T-helper 22 cell (primary cell): ENCODE measurements around the gene SCRT2.
A peak's percentile ranks its signal among the peaks of the same experiment; 100 is the strongest.
"Not testable (repeated sequence)": the region's sequence is repeated elsewhere in the genome, so short reads cannot be mapped to it uniquely, and the experiment has no call there.

Experiments used
- DNase-seq: peaks from one replicate; pipeline ENCODE4 v3.0.0-alpha.2; 2020; ENCODE audit warnings: low read depth

Gene SCRT2

DNA sequence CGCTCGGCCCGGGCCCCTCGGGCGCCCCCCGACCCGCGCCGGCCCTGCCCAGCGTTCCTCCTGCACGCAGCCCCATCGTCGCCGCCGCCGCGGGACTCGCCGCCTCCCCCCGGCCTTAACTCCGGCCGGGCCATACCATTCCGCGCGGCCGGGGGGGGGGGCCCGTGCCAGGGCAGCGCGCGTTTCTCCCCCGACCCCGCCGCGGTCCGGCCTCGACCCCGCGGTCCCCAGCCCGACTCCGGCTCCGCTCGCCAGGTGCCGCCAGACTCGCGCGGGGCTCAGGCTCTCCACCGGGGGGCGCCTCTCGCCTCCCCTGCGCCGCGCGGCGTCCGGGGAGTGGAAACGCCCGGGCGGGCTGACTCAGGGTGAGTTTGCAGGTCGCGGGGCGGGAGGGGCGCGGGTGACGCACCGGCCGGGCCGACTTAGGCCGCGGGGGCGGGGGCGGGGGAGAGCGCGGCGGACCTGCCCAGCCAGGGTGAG, 22.5 kb downstream of the SCRT2 start, which contains the start of gene SRXN1:
TSS of gene SRXN1 (minus strand) at position 91 of the 480 bp plus-strand sequence. CDS start at position 76, 15 bp downstream.
- peak; percentile 57 for DNase-seq

DNA sequence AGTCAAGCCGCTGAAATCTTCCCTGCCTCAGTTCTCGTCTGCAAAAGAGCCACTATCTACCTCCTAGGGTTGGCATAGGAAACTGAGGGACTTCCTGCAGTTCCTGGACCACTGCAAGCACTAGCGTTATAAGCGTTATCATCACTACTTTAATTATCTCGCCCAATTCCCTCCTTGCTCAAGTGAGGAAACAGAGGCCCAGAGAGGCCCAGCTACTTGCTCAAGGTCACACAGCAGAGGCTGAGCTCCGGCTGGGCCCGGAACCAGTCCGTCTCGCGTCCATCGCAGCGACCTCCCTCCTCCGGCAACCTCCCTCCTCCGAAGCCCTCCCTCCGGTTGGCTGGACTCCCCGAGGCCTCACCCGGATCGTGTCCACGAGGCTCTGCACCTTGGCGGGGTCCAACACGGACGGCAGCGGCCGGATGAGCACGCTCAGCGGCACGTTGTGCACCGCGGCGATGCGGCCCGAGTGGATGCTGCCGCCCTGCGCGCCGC, 22.9 kb downstream of the SCRT2 start:
- no peak for DNase-seq

DNA sequence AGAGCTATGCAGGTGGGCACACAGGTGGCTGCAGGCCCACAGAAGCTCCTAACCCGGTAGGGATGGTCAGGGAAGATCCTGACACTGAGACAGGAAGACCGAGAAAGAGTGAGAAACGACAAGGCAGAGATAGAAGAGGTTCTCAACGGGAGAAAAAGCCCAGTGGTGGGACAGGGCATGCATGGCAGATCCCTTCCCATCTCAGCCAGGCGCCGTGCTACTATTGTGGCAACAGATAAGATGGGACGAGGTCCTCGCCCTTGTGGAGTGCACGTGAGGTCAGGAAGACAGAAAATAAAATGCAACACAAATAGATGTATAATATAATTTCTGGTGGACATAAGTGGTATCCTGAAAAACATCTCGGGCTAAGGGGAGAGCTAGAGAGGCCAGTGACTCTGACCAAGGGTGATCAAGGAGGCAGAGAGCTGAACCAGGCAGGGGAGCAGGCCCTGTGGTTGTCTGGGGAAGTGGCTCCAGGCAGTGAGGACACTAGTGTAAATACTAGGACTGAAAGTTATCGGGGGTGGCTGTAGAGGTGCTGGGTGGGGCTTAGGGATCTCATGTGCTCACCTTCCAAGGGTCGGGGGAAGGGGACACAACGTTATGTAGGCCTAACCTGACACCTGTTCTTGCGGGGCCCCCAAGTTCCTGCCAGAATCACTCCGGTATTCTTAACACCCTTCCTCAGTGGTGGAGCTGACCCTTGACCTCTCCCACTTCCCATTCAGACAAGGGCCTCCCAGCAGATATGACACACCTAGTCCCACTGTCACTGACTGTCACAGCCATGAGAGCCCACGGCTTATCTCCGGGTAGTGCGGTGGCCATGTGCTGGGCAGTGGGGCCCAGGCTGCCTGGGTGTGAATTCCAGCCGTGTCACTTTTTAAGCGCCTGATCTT, 23.6 kb downstream of the SCRT2 start:
- no peak for DNase-seq

DNA sequence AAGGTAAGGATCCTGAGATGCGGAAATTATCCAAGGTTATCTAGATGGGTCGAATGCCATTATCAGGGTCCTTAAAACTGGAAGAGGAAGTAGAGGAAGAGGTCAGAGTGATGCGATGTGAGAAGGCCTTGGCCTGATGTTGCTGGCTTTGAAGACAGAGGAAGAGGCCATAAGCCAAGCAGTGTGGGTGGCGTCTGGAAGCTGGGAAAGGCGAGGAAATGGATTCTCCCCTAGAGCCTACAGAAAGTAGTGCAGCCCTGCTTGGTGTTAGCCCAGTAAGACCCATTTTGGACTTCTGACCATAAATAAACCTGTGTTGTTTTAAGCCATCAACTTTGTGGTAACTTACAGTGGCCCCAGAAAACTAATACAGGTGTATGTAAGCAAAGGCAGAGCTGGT, 24.6 kb downstream of the SCRT2 start:
- DNase-seq: no peak

DNA sequence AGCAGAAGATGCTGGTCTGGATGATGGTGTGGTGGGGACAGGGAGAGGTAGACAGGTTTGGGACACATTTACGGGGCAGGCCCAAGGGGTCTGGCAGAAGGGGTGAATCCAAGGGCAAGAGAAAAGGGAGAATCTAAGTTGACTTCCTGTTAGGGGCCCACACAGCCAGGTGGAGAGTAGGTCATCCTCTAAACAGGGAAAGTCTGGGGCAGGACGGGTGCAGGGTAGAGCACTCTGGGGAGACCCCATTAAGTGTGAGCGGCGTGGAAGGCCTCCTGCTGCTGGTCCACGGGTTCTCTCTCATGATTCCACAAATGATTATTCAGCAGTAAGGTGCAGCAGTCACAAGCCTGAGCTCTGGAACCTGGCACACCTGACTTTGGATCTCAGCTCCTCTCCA, 25.3 kb downstream of the SCRT2 start:
- no peak for DNase-seq

DNA sequence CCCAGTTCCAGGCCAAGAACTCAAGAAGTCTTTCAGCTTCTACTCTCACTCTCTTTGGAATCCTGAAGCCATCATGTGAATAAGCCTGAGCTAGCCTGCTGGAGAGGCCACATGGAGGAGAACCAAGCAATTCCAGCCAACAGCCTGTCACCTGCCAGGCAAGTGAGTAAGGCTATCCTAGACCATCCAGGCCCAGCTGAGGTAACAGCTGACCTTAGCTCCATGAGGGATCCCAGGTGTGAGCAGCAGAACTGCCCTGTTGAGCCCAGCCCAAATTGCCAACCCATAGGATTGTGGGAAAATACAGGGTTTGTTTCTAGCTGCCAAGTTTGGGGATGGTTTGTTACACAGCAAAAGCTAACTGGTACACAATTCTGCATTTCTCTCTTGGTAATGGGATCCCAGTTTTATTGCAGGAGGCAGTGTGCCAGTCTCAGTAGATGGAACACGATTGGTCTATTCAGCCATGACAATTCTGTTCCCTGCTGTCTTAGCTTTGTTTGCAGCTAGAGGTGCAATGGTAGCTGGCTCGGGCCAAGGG, 28.1 kb downstream of the SCRT2 start:
- DNase-seq: no peak

DNA sequence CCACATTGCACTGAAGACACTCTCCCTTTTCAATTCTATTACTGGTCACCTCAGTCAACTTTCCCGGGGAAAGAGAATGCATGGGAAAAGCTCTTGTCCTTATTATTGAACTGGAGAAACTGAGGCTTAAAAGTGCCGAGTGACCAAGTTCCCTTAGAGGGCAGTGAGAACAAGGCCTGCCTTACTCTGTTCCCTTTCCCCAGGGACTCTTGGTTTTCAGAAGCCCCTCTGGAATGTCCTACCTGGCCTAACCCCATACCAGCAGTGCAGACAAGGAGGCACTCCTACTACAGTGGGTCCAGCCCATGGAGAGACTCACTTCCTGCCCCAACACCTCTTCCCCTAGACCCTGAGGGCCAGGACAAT, 28.8 kb downstream of the SCRT2 start:
- DNase-seq: no peak

DNA sequence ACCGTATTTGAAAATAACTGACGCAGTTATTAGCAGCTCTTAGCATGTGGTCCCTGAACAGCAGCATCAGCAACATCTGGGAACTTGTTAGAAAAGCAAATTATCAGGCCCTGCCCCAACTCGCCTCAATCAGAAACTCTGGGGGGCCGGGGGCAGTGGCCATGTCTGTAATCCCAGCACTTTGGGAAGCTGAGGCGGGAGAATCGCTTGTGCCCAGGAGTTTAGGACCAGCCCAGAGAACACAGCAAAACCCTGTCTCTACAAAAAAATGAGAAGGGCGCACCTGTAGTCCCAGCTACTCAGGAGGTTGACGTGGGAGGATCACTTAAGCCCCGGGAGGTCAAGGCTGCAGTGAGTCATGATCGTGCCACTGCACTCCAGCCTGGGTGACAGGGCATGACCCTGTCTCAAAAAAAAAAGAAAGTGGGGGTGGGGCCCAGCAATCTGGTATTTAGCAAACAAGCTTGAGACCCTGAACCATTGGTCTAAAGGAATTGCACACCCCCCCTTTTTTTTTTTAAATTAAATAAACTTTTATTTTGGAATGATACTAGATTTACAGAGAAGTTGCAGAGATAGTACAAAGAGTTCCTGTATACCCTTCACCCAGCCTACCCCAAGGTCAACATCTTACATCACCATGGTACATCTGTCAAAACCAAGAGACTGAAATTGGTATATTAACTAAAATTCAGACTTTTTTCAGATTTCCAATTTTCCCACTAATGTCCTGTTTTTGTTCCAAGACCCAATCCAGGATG, 29.3 kb downstream of the SCRT2 start:
- DNase-seq: no peak

DNA sequence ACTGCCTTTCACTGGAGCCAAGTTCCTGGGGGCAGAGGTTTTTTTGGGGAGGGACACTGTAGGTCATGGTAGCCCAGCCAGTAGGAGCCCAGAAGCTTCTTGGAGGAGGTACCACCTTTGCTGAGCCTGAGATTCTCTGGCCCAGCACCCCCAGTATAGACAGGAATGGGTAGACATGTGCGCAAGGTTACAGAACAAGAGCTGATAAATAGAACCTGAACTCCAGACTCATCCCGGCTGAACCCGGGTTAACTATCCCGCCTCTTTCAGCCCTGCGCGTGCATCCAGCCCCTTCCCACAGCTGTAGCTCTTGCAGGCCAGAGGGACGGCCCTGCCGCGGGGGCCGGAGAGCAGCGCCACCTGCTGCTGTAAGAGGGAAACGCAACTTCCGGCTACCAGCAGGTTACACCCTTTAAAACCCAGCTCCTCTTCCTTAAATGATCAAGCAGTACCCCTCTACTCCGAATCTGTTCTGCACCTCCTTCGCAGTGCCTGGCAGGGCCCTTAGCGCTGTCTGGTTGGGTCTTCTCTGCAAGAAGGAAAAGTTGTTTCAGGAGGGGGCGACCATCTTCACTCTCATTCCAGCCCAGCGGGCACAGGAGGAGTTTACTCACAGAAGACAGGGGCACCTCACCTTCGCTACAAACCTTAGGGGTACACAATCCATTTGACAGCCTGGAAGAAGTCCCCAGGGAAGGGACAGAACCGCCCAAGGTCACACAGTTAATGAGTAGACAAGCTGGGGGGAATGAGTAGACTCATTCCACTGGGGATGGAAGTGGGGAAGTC, 30.1 kb downstream of the SCRT2 start:
- DNase-seq: peak; percentile 9

DNA sequence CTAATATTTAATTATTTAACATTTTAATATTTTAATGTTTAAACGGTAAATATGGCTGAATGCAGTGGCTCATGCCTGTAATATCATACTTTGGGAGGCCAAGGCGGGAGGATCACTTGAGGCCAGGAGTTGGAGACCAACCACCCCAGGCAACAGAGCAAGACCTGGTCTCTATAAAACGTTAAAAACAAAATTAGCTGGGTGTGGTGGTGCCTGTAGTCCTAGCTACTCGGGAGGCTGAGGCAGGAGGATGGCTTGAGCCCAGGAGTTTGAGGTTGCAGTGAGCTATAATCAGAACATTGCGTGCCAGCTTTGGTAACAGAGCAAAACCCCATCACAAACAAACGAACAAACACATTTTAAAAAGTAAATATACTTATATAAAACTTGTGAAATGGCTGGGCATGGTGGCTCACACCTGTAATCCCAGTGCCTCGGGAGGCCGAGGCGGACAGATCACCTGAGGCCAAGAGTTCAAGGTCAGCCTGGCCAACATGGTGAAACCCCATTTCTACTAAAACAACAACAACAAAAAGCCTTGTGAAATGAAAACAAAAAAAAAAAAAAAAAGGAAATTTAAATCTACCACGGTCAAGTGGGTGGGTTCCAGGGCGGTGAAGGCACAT, 30.8 kb downstream of the SCRT2 start:
- DNase-seq: no peak

DNA sequence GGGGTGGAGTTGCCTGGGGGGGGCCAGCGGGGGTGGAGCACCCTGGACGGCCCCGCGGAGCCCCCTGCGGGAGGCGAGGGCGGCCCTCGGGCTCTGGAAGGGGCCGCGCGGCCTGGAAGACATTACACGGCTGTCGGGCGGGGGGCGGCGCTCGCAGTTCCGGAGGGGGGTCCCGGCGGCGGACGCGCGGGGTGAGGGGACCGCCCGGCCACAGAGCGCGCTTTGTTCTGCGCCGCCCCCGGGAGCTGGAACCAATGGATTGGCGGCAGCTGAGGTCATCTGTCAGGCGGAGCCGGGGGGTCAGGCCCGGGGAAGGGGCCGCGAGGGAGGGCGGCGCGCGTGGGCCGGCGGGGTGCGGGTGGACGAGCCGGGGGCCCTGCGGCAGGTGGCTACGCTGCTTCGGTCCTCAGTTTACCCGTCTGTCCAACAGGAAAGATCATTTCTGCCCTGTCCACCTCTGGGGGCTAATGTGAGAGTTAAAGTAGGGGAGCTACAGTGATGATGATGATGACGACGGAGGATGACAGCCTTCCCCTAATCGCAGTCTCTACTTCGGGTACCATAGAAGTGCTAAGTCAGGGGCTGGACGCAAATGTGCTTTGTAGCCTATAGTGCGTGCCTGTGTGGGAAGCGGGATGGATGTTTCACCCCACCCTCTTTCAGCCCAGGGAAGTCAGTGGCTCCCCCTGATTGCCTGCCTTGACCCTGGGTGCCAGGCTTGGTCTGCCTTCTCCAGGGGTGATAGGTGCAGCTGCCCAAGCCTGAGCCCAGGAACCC, 33.0 kb downstream of the SCRT2 start:
- DNase-seq: no peak

DNA sequence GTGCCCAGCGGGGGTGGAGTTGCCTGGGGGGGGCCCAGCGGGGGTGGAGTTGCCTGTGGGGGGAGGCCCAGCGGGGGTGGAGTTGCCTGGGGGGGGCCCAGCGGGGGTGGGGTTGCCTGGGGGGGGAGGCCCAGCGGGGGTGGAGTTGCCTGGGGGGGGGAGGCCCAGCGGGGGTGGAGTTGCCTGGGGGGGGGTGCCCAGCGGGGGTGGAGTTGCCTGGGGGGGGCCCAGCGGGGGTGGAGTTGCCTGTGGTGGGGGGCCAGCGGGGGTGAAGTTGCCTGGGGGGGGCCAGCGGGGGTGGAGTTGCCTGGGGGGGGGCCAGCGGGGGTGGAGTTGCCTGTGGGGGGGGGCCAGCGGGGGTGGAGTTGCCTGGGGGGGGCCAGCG, 33.6 kb downstream of the SCRT2 start:
- DNase-seq: not testable (repeated sequence)

DNA sequence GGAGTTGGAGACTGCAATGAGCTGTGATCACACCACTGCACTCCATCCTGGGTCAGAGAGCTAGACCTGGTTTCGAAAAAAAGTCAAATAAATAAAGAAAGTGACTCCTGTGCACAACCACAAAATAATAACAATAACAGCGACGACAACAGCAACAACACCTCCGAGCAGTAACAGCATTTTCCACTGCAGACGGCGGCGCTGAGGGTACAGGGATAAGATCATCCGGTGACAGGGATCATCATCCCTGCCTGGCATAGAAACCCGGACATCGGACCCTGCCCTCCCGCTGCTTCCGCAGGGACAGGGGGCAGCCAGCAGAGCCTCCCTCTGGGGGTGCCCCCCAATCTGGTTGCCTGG, 34.1 kb downstream of the SCRT2 start:
- DNase-seq: no peak

DNA sequence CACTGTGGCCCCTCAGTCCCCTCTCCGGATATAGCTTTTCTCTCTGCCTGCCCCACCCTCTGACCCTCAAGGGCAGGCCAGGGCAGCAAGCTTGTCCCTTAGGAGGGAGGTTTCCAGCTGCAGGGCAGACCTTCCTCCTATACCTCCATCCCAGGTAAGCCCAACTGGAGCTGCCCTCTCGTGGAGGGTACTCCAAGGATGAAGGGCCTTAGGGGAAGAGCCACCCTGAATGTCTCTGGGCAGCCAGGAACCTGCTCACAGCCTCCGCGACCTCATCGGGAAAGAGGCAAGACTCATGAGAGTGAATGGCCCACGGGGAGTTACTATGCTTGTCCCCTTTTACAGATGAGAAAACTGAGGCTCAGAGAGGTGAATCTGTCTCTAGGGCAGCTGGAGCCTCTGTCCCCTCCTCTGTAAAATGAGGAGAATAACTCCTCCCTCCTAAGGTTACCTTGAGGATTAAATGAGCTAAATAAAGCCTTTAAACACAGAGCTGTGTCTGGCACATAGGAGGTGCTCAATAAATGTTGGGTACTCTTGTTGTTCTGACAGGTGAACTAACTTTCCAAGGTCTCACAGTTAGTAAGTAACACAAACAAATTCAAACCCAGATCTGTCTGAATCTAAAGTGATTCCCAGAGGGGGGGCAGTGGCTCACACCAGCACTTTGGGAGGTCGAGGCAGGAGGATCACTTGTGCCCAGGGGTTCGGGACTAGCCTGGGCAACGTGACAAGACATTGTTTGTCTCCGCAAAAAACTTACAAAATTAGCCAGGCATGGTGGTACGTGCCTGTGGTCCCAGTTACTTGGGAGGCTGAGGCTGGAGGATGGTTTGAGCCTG, 34.7 kb downstream of the SCRT2 start:
- no peak for DNase-seq

DNA sequence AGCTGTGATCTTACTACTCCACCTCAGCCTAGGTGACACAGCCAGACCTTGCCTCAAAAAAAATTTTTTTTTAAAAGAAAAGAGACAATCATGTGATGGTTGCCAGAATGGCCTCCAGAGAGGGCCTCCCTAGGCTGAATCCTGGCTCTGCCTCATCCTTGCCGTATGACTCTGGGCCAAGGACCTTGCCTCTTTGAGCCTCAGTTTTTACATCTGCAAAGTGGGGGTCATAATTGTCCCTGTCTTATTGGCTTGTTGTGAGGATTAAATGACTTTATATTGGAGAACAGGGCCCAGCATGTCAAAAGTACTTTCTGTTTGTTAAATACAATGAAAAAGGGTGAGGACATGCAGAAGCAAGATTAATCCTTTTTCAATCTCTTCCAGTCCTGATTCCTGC, 37.0 kb downstream of the SCRT2 start:
- DNase-seq: no peak

DNA sequence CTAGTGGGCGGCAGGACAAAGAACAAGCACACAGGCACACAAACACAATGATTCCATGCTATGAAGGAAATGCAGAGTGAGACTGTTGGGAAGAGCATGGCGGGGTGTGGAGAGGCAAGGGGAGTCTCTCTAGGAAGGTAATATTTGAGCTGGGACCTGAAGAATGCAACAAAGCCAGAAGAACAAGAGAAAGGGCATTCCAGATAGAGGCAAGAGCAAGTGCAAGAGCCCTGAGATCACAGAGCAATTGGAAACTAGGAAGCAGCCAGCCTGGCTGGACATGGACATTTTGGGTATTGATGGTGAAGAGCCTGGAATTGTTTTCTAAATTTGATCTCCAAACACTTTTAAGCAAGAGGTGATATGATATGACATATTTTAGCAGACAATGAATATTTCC, 38.0 kb downstream of the SCRT2 start:
- DNase-seq: no peak

DNA sequence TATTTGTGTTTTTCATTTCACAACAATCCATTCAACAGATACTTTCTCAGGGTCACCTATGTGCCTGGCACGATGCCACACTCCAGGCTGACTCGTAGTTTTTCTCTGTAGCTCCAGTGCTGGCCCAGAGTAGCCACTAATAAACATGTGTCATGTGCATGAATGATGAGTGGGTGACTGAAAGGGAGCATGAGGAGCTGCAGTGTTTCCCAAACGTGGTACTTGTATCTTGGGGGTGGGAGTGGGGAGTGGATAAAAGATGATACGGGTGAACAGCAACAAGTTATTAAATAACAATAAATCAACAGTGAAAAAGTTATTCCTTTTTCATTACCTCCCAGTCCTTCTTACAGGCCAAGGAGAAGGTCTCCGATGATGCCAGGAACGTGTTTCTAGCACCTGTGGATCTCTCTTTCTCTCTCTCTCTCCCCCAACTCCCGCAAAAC, 39.7 kb downstream of the SCRT2 start:
- DNase-seq: no peak

DNA sequence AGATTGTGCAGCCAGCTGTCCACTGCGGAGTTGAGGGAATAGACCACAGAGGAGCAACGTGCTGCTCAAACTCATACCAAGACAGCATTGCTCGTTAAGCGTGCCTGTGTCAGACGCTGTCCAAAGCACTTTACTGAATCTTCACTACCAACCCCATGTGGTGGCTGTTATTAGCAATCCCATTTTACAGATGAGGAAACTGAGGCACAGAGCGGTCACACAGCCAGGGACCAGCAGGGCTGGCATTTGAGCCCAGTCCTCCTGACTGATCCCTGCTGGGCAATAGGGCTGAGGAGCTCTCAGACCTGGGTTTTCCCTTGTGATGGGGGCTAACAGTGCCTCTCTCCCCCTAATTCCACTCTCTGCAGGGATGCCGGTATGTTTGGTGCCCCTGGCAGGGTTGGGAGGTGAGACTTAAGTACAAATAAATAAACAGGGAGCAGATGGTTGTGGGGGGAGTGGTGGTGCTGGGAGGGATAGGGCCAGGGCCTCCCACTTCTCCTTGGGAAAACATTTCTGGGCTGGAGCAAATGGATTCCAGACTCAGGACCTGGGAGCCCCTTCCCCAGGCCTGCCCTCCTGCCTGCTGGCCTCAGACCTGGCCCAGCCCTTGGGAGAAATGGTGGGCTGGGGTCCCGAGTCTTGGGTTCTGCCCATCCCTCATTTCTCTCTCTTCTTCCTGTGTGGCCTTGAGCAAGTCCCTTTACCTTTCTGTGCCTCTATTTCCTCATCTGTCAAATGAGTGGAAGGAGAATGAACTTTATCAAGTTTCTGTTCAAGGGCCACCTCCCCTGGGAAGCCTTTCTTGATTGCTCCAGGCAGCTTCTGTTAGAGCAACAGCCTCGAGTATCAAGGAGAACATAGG, 40.3 kb downstream of the SCRT2 start:
- DNase-seq: no peak
